BLaER1 (cell line): ENCODE data around the gene ITLN2.

Experiments
- H3K27ac ChIP-seq: shearing (Covaris generic); formaldehyde crosslinking; 2 replicates; pipeline ENCODE4 v1.8.1; 2022
- H3K27me3 ChIP-seq: shearing (Covaris generic); formaldehyde crosslinking; 2 replicates; pipeline ENCODE4 v1.8.1; 2022
- H3K36me3 ChIP-seq: shearing (Covaris generic); formaldehyde crosslinking; 2 replicates; pipeline ENCODE4 v1.8.1; 2022
- H3K4me1 ChIP-seq: shearing (Covaris generic); formaldehyde crosslinking; 2 replicates; pipeline ENCODE4 v1.8.1; 2022
- H3K4me2 ChIP-seq: shearing (Covaris generic); formaldehyde crosslinking; 2 replicates; pipeline ENCODE4 v1.8.1; 2022
- H3K4me3 ChIP-seq: shearing (Covaris generic); formaldehyde crosslinking; 2 replicates; pipeline ENCODE4 v1.8.1; 2022
- H3K9ac ChIP-seq: shearing (Covaris generic); formaldehyde crosslinking; 2 replicates; pipeline ENCODE4 v1.8.1; 2022
- H3K9me3 ChIP-seq: shearing (Covaris generic); formaldehyde crosslinking; 2 replicates; pipeline ENCODE4 v1.8.1; 2022
- H4K20me1 ChIP-seq: shearing (Covaris generic); formaldehyde crosslinking; 2 replicates; pipeline ENCODE4 v1.8.1; 2022
- Cebpa-rat ChIP-seq: shearing (Covaris generic); IDR thresholded peaks from 2 replicates; pipeline ENCODE4 v1.8.1; 2022

ITLN2 gene

GRCh38 chr1:160985723-160986122 lies 31.1 kb upstream of the ITLN2 start:
- Histone ChIP-seq H4K20me1 (no peaks in the 10 kb centered on the region), H3K9me3 (peaks cover 34% of the 10 kb centered on the region), H3K27me3 (peaks cover 27% of the 10 kb centered on the region), H3K4me3 (no peak overlapping the region), H3K9ac (no peak overlapping the region), H3K4me2 (no peak overlapping the region), H3K4me1 (no peaks in the 10 kb centered on the region), H3K36me3 (no peaks in the 10 kb centered on the region), H3K27ac (no peak overlapping the region)
- TF ChIP-seq Cebpa-rat, result no peak

GRCh38 chr1:160981584-160982411 lies 27.2 kb upstream of the ITLN2 start:
- H3K36me3 ChIP-seq, result no peaks in the 10 kb centered on the region
- peaks cover 35% of the 10 kb centered on the region for H3K27me3 ChIP-seq
- no peaks in the 10 kb centered on the region for H4K20me1 ChIP-seq
- H3K9ac ChIP-seq, result no peak overlapping the region
- peaks cover 34% of the 10 kb centered on the region for H3K9me3 ChIP-seq
- no peak overlapping the region for H3K4me2 ChIP-seq
- no peaks in the 10 kb centered on the region for H3K4me1 ChIP-seq
- H3K27ac ChIP-seq, result no peak overlapping the region
- no peak overlapping the region for H3K4me3 ChIP-seq
- no peak for TF ChIP-seq Cebpa-rat

GRCh38 chr1:160979286-160979685 lies 24.7 kb upstream of the ITLN2 start:
- H3K4me1 ChIP-seq, result peaks cover 17% of the 10 kb centered on the region
- no peak overlapping the region for H3K4me2 ChIP-seq
- TF ChIP-seq Cebpa-rat, result no peak
- H4K20me1 ChIP-seq, result no peaks in the 10 kb centered on the region
- no peak overlapping the region for H3K4me3 ChIP-seq
- H3K27me3 ChIP-seq, result peaks cover 35% of the 10 kb centered on the region
- peaks cover 27% of the 10 kb centered on the region for H3K9me3 ChIP-seq
- no peak overlapping the region for H3K27ac ChIP-seq
- H3K36me3 ChIP-seq, result no peaks in the 10 kb centered on the region
- H3K9ac ChIP-seq, result no peak overlapping the region

GRCh38 chr1:160978510-160978927 lies 23.9 kb upstream of the ITLN2 start:
- Histone ChIP-seq H3K36me3 (no peaks in the 10 kb centered on the region), H3K9ac (no peak overlapping the region), H4K20me1 (no peaks in the 10 kb centered on the region), H3K27me3 (peaks cover 35% of the 10 kb centered on the region), H3K4me2 (no peak overlapping the region), H3K9me3 (peaks cover 24% of the 10 kb centered on the region), H3K4me1 (peaks cover 23% of the 10 kb centered on the region), H3K27ac (no peak overlapping the region), H3K4me3 (no peak overlapping the region)
- TF ChIP-seq Cebpa-rat, result no peak

GRCh38 chr1:160975026-160975425 lies 20.4 kb upstream of the ITLN2 start:
- Histone ChIP-seq H3K4me2 (peak overlapping the region; percentile 67), H3K4me3 (no peak overlapping the region), H3K4me1 (peaks cover 46% of the 10 kb centered on the region), H3K27ac (0 out of 2 replicates have a peak overlapping the region, but pooled peaks have one; percentile 22), H4K20me1 (no peaks in the 10 kb centered on the region), H3K36me3 (no peaks in the 10 kb centered on the region), H3K9me3 (no peaks in the 10 kb centered on the region), H3K27me3 (peaks cover 1% of the 10 kb centered on the region; the same call in 1 of the 2 replicates), H3K9ac (no peak overlapping the region)
- TF ChIP-seq Cebpa-rat, result no peak

- Histone ChIP-seq H3K36me3 (no peaks in the 10 kb centered on the region), H3K27me3 (no peaks in the 10 kb centered on the region), H3K4me1 (peaks cover 46% of the 10 kb centered on the region), H3K27ac (no peak overlapping the region), H4K20me1 (no peaks in the 10 kb centered on the region), H3K4me2 (no peak overlapping the region), H3K9ac (no peak overlapping the region), H3K4me3 (no peak overlapping the region), H3K9me3 (no peaks in the 10 kb centered on the region)
- TF ChIP-seq Cebpa-rat, result no peak
These were observed 18.9 kb upstream of the ITLN2 start for GRCh38 chr1:160973491-160973890.

- Histone ChIP-seq H4K20me1 (no peaks in the 10 kb centered on the region), H3K36me3 (no peaks in the 10 kb centered on the region), H3K27me3 (no peaks in the 10 kb centered on the region), H3K4me3 (no peak overlapping the region), H3K4me1 (peaks cover 46% of the 10 kb centered on the region), H3K4me2 (no peak overlapping the region), H3K9me3 (no peaks in the 10 kb centered on the region), H3K27ac (no peak overlapping the region), H3K9ac (no peak overlapping the region)
- TF ChIP-seq Cebpa-rat, result no peak
These were observed 18.3 kb upstream of the ITLN2 start for GRCh38 chr1:160972939-160973338.

GRCh38 chr1:160971618-160972056 lies 17.0 kb upstream of the ITLN2 start:
- TF ChIP-seq Cebpa-rat, result no peak
- Histone ChIP-seq H3K4me3 (no peak overlapping the region), H3K9me3 (no peaks in the 10 kb centered on the region), H3K27ac (no peak overlapping the region), H3K27me3 (no peaks in the 10 kb centered on the region), H3K36me3 (no peaks in the 10 kb centered on the region), H3K4me1 (peaks cover 46% of the 10 kb centered on the region), H3K4me2 (peak overlapping the region; percentile 68), H3K9ac (peak overlapping the region; percentile 18; the same call in 1 of the 2 replicates), H4K20me1 (no peaks in the 10 kb centered on the region)

- Histone ChIP-seq H3K4me2 (no peak overlapping the region), H3K27me3 (no peaks in the 10 kb centered on the region), H3K4me3 (no peak overlapping the region), H3K36me3 (no peaks in the 10 kb centered on the region), H3K9me3 (no peaks in the 10 kb centered on the region), H3K4me1 (no peaks in the 10 kb centered on the region), H3K9ac (no peak overlapping the region), H4K20me1 (no peaks in the 10 kb centered on the region), H3K27ac (no peak overlapping the region)
- TF ChIP-seq Cebpa-rat, result no peak
These were observed 8.9 kb upstream of the ITLN2 start for GRCh38 chr1:160963521-160963920.

- no peak for TF ChIP-seq Cebpa-rat
- no peaks in the 10 kb centered on the region for H3K9me3 ChIP-seq
- H3K27ac ChIP-seq, result no peak overlapping the region
- no peak overlapping the region for H3K4me3 ChIP-seq
- no peak overlapping the region for H3K4me2 ChIP-seq
- H4K20me1 ChIP-seq, result no peaks in the 10 kb centered on the region
- H3K4me1 ChIP-seq, result peaks cover 5% of the 10 kb centered on the region; the same call in 1 of the 2 replicates
- no peaks in the 10 kb centered on the region for H3K27me3 ChIP-seq
- no peak overlapping the region for H3K9ac ChIP-seq
- H3K36me3 ChIP-seq, result no peaks in the 10 kb centered on the region
These were observed 6.8 kb upstream of the ITLN2 start for GRCh38 chr1:160961419-160961818.
